ENCODE results near the gene IQCE. TPM values are rescaled to one million over a fixed set of nuclear protein-coding genes. Genes with fewer than 3 reads are reported as not detected.
A peak's percentile ranks its signal among the peaks of the same experiment; 100 is the strongest.

The IQCE gene
- total RNA-seq, 1 experiment from 2014 or later = 4.0 TPM

DNA sequence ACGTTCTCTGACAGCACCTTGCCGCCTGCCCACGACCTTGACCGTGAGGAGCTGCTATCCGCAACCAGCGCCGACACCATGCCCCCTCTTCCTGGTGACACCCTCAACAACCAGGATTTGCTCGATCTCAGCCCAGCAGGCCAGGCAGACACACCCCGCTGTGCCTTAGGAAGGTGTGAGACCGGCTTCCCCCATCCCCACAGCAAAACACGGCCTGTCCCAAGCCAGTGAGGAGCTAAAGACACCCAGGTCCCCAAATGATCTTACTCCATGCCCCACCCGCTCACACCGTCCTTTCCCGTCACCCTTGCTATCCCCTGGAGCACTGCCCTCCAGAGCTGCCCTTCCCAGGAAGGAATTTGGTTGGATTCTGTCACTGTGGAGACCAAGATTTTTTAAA is 51.7 kb downstream of the IQCE start:
- no peaks in the 10 kb centered on the region for H3K27me3 ChIP-seq (ENCODE audit: control insufficient read depth, insufficient read depth, low read length)
- no peak for DNase-seq
- H3K4me3 ChIP-seq (ENCODE audit: insufficient read depth, low read depth, low read length) = no peak overlapping the region
- H3K36me3 ChIP-seq (replicated peaks; ENCODE audit: control insufficient read depth, insufficient read depth, low read length) = no peaks in the 10 kb centered on the region

DNA sequence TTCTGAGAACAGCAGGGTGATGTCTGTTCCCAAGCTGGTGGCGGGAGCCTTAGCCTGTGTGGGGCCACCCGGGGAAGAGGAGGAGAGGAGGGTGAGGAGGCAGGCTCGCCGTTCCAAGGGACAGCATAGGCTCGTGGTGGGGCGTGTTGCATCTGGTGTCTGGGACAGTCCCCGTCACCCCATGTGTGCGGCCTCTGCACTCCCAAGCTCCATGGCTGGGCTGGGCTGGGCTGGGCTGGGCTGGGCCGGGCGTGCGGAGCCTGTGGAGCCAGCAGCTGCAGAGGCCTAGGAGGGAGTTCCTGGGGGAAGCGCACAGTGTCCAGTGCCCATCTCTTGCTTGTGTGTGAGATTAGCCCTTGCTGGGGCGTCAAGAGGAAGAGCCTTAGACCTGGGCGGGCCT is 52.1 kb downstream of the IQCE start:
- Histone ChIP-seq H3K36me3 (replicated peaks; ENCODE audit: control insufficient read depth, insufficient read depth, low read length) (no peaks in the 10 kb centered on the region), H3K27me3 (ENCODE audit: control insufficient read depth, insufficient read depth, low read length) (no peaks in the 10 kb centered on the region), H3K4me3 (ENCODE audit: insufficient read depth, low read depth, low read length) (no peak overlapping the region)
- peak; percentile 60 for DNase-seq

- Histone ChIP-seq H3K36me3 (replicated peaks; ENCODE audit: control insufficient read depth, insufficient read depth, low read length) (no peaks in the 10 kb centered on the region), H3K27me3 (ENCODE audit: control insufficient read depth, insufficient read depth, low read length) (no peaks in the 10 kb centered on the region), H3K4me3 (ENCODE audit: insufficient read depth, low read depth, low read length) (no peak overlapping the region)
- DNase-seq = no peak
These were observed 52.6 kb downstream of the IQCE start for GRCh38 chr7:2611401-2611800.

DNA sequence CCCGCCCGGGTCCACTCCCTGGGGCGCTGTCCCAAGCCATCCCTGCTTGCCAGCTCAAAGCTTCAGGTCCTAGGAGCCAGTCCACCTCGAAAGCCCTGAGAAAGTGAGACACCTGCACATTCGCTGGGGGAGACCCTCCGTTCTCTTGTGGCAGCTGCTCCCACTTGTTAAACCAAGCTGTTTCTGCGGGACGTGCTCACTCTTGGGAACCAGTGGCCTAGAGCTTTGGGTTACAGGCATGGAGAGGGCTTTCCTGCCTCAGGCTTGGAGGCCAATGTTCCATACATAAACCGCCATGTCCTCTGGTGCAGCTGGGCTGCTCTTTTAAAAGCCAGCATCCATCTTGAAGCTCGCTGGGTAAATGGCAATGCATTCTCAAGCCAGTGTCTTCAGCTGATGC is 53.1 kb downstream of the IQCE start:
- Histone ChIP-seq H3K4me3 (ENCODE audit: insufficient read depth, low read depth, low read length) (no peak overlapping the region), H3K27me3 (ENCODE audit: control insufficient read depth, insufficient read depth, low read length) (no peaks in the 10 kb centered on the region), H3K36me3 (replicated peaks; ENCODE audit: control insufficient read depth, insufficient read depth, low read length) (no peaks in the 10 kb centered on the region)
- no peak for DNase-seq

DNA sequence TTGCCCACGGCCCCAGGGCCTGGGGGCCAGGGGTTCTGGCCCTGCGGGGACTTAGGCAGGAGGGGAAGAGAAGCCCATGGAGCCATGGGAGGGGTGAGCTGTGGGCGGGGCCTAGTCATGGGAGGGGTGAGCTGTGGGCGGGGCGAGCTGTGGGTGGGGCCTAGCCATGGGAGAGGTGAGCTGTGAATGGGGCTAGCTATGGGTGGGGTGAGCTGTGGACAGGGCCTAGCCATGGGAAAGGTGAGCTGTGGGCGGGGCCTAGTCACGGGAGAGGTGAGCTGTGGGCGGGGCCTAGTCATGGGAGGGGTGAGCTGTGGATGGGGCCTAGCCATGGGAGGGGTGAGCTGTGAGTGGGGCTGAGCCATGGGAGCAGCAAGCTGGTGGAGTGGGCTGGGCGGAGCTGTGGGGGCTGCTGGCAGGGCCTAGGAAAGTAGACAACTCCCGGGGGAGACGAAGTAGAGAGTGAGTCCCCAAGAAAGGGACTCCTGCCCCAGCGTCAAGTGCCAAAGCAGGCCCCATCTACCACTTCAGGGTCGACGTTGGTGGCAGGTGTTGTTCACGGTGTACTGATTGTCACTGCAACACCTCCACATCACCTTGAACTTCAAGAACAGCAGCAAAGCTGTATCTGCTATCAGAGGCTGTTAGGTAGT is 53.8 kb downstream of the IQCE start:
- Histone ChIP-seq H3K27me3 (ENCODE audit: control insufficient read depth, insufficient read depth, low read length) (no peaks in the 10 kb centered on the region), H3K4me3 (ENCODE audit: insufficient read depth, low read depth, low read length) (no peak overlapping the region), H3K36me3 (replicated peaks; ENCODE audit: control insufficient read depth, insufficient read depth, low read length) (no peaks in the 10 kb centered on the region)
- DNase-seq = peak; percentile 96

DNA sequence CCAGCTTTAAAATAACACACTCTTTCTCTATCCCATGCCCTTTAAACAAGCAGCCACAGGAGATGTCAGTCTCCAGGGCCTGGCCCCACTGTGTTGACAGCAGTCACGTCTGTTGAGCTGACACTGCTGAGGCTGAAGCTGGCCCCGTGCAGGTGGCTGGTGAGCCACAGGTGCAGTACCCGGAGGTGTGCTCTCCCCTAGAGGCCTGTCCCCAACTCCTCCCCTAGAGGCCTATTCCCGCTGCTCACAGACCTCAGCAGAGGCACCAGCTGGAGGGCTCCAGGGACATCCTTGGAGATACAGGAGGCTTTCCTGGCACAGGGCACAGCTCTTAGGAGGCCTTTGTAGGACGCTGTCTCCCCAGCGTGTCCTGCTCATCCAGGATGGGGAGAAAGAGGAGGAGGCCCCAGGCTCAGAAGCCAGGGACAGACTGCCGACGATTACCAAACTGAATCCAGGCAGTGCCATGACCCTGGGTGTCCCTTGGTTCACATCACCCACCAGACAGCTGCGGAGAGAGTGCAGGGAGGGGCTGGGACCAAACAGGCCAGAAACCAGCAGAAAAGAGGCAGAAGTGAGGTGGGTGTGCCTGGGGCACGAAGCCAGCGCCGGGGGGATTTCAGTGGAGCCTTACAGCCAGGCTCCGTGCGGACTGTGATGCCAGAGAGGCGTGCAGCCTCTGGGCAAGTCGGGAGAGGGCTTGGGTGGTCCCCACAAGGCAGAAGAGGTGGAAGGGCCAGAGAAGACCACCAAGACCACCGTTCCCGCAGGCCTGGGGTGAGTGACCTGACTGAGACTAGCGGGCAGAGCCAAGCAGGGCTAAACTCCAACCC is 54.5 kb downstream of the IQCE start:
- peak; percentile 80 for DNase-seq
- Histone ChIP-seq H3K27me3 (ENCODE audit: control insufficient read depth, insufficient read depth, low read length) (no peaks in the 10 kb centered on the region), H3K36me3 (replicated peaks; ENCODE audit: control insufficient read depth, insufficient read depth, low read length) (no peaks in the 10 kb centered on the region), H3K4me3 (ENCODE audit: insufficient read depth, low read depth, low read length) (no peak overlapping the region)

DNA sequence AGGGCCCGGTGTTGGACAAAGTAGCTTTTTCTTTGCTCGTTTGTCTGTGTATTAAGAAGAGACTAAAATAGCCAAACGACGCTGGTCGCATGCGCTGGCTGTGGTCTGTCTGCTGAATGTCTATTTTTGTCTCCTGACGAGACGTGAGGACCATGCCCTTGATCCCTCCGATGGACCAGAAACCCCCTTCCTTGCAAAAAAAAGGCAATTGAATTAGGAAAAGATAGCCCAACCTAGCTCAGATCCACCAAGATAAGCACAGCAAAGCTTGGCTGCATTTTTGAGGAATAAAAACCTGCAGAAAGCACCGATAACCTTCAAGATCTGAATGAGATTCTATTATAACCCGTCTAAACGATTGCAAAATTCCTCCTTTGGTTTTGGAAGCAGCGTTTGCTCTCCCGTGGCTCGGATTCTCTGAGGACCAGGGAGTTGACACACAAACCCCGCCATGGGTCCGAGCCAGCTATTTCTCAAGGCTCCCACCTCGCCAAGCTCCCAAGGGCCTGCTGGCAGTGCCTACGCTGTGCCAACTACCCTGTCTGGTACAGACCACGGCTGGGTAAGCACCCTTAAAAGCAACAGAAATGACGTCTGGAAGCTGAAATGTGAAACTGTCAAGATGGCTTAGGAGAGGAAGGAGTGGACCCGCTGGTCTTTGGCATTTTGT is 55.3 kb downstream of the IQCE start:
- Histone ChIP-seq H3K36me3 (replicated peaks; ENCODE audit: control insufficient read depth, insufficient read depth, low read length) (no peaks in the 10 kb centered on the region), H3K4me3 (ENCODE audit: insufficient read depth, low read depth, low read length) (no peak overlapping the region), H3K27me3 (ENCODE audit: control insufficient read depth, insufficient read depth, low read length) (no peaks in the 10 kb centered on the region)
- DNase-seq = no peak

DNA sequence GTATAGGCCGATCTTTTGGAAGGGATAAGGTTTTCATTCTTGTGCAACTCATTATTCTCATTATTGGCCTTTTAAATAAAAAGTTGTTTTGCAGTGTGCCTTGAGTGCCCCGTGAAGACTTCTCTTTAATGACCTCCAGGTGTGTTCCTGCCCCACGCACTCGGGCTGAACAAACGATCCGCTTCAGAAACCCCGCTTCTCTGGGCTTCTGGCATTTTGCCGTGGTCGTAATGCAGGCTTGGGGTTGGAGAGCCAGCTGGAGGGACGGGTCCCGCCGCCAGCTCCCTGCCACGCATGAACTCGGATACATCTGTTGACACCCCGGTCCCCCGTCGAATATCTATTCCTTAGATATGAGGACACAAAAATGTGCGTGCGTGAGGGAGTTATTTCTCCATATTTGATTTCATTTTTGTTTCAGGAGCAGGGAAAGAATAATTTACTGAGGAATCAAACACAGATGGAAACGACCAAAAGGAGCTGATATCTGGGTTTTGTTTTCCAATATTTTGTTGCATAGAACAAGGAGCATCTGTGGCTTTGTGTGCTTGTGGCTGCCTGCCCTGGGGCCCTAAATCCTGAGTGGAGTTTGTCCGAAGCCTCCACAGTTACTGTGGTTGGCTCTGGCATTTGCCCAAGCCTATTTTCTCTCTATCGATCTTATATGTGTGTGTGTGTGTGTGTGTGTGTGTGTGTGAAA is 56.0 kb downstream of the IQCE start:
- H3K36me3 ChIP-seq (replicated peaks; ENCODE audit: control insufficient read depth, insufficient read depth, low read length) = no peaks in the 10 kb centered on the region
- no peak overlapping the region for H3K4me3 ChIP-seq (ENCODE audit: insufficient read depth, low read depth, low read length)
- no peak for DNase-seq
- no peaks in the 10 kb centered on the region for H3K27me3 ChIP-seq (ENCODE audit: control insufficient read depth, insufficient read depth, low read length)

GRCh38 chr7:2616387-2617324 is 57.9 kb downstream of the IQCE start:
- H3K4me3 ChIP-seq (ENCODE audit: insufficient read depth, low read depth, low read length) = no peak overlapping the region
- no peaks in the 10 kb centered on the region for H3K36me3 ChIP-seq (replicated peaks; ENCODE audit: control insufficient read depth, insufficient read depth, low read length)
- DNase-seq = peak; percentile 69
- H3K27me3 ChIP-seq (ENCODE audit: control insufficient read depth, insufficient read depth, low read length) = no peaks in the 10 kb centered on the region

GRCh38 chr7:2617325-2617905 is 58.6 kb downstream of the IQCE start:
- DNase-seq = peak; percentile 78

GRCh38 chr7:2619116-2619515 is 60.3 kb downstream of the IQCE start:
- DNase-seq = no peak
- no peaks in the 10 kb centered on the region for H3K27me3 ChIP-seq (ENCODE audit: control insufficient read depth, insufficient read depth, low read length)
- no peaks in the 10 kb centered on the region for H3K36me3 ChIP-seq (replicated peaks; ENCODE audit: control insufficient read depth, insufficient read depth, low read length)
- no peak overlapping the region for H3K4me3 ChIP-seq (ENCODE audit: insufficient read depth, low read depth, low read length)

More at GRCh38 chr7:2617325-2617905, 58.6 kb downstream of the IQCE start:
- no peaks in the 10 kb centered on the region for H3K36me3 ChIP-seq (replicated peaks; ENCODE audit: control insufficient read depth, insufficient read depth, low read length)
- H3K4me3 ChIP-seq (ENCODE audit: insufficient read depth, low read depth, low read length) = no peak overlapping the region
- no peaks in the 10 kb centered on the region for H3K27me3 ChIP-seq (ENCODE audit: control insufficient read depth, insufficient read depth, low read length)

GRCh38 chr7:2621061-2621828 is 62.5 kb downstream of the IQCE start:
- no peak overlapping the region for H3K4me3 ChIP-seq (ENCODE audit: insufficient read depth, low read depth, low read length)
- no peaks in the 10 kb centered on the region for H3K36me3 ChIP-seq (replicated peaks; ENCODE audit: control insufficient read depth, insufficient read depth, low read length)
- no peaks in the 10 kb centered on the region for H3K27me3 ChIP-seq (ENCODE audit: control insufficient read depth, insufficient read depth, low read length)
- peak; percentile 85 for DNase-seq

All from H7 (cell line).